GM21367 (cell line): ENCODE results near the gene DUSP10.

Experiments
- ATAC-seq: cut with Tn5 transposase; IDR thresholded peaks from one replicate; pipeline ENCODE4 v1.9.1; 2021; ENCODE audit not compliant: unreplicated experiment

The DUSP10 gene

DNA sequence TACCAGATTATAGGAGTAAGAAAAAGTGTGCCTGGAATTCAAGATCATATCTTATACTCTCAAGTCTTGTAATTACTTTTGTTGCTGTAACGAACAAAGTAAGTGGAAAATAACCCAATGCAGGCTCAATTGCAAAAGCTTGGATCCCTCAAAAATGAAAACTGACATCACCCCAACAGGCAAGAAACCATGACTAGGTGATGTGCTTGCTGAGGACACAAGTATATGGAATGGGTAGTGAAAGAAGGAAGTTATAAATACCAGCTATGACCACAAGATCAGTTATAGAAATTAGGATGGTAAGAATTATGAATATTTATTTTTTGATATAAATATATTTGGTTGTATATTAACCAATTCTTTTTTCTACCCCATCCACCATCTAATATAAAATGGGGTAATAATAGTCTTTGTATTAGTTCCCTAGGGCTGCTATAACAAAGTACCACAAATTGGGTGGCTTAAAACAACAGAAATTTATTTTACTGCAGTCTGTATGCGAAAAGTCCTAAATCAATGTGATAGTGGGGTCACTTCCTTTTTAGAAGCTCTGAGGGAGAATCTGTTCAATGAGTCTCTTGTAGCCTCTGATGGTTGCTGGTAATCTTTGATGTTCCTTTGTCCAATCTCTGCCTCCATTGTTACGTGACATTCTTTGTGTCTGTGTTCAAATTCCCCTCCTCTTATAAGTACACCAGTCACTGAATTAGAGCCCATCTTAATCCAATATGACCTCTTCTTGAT lies 45.0 kb downstream of the DUSP10 start:
- no peak for ATAC-seq

DNA sequence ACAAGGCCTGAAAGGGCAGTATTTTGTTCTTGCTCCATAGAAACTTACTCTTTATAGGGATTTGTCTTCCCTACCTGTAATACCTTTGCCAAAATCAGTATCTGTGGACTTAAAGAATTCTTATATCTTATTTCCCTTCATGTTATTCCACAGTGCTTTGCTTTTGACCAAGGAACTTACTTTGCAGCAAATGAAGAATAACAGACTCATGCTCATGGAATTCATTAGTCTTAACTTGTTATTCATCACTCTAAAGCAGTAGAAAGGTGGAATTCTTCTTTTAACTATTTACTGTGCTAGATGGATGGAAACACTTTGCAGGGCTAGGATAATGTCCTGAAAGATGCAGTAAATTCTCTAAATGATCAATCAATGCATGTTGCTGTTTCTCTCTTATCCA lies 45.9 kb downstream of the DUSP10 start:
- ATAC-seq = no peak

DNA sequence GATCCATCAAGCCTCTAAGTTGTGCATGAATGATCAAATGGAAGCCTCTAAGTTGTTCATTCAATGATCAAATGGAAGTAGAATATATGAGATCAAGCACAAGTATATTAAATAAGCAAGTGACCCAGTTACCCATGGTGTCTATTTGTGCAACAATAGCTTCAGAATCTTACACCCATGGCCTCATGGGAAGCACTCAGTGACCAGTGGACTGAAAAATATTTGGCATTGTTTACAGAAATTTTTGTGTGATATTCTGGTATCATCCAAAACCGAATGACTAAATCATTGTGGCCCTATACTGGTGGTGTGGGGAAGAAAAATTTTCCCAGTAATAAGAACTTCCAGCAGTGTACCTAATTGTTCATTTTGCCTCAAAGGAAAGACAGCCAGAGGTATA lies 46.6 kb downstream of the DUSP10 start:
- no peak for ATAC-seq

DNA sequence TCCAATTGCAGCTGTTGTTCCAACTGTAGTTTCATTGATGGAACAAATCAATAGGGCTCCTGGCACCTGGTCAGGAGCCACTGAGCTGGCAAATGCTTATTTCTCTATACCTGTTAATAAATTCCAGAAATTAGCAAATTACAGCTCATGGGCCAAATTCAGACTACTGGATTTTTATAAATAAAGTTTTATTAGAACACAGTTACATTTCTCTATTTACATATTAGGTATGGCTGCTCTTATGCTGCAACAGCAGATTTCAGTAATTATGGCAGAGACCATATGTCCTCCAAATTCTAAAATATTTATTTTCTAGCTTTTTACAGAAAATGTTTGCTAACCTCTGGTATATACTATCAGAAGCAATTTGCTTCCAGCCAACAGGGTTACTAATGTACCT lies 47.8 kb downstream of the DUSP10 start:
- no peak for ATAC-seq

DNA sequence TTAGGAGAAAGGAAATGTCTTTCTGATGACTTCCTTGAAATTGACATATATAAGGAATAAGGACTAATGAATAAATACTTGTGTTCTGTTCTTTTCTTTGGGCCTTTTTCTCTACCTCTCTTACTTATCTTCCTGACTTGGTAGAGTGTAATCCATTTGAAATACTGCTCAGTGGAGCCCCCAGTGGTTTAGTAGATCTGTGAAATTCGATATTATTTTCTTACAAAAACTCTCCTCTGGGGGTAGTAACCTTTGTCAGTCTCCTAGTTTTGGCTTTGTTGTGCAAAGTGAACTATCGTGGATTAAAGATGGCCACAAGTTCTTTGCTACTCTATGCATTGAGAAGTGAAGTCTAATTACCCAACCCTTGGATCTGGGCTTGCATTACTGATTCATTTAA lies 48.8 kb downstream of the DUSP10 start:
- no peak for ATAC-seq

DNA sequence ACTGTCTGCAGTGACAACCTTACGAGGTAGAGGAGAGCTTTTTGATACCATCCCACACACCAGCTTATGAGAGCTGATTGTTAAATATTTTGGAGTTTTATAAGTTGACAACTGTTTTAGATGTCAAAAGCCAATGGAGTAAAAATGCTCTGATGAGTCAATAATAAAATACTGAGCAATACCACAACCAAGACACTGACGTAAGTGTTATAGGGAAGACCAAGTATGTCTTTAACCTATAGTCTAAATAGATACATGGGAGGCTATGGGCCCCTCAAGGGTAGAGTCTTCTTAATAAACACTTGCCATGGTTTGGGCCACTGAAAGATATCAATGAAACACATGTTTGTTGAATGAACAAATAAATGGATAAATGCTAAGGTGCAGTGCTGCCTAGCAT lies 49.2 kb downstream of the DUSP10 start:
- no peak for ATAC-seq

DNA sequence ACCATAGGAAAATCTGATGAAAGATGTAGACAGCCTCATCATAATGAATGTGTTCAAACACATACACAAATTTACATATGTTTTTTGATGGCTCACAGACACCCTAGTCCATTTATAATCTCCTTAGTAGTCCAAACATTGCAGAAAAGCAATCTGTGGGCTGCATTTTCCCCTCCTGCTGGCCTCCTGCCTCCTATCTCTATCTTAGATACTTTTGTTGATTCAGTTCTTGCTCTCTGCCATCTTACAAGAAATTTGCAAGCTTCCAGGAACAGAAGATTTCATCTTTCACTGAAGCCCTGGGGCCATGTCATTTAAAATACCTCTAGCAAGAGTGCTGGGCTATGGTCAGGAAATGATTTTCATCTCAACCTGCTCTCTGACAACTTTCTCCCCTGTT lies 50.6 kb downstream of the DUSP10 start:
- no peak for ATAC-seq

DNA sequence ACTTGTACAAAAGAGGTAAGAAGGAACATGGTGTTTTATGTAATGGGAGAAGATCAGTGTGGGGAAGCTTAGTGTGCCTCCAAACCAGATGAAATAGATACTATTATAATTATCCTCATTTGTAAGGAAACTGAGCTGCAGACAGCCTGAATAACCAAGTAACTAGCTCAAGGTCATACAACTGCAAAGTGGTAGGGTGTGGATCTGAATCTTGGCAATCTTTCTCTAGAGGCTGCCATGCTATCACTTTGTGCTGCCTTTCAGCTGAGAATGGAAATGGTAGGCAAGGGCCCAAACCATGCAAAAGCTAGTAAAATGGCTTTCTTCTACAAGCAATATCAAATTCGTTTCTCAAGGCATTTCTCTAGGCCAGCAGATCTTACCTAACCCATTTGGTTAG lies 51.0 kb downstream of the DUSP10 start:
- no peak for ATAC-seq

DNA sequence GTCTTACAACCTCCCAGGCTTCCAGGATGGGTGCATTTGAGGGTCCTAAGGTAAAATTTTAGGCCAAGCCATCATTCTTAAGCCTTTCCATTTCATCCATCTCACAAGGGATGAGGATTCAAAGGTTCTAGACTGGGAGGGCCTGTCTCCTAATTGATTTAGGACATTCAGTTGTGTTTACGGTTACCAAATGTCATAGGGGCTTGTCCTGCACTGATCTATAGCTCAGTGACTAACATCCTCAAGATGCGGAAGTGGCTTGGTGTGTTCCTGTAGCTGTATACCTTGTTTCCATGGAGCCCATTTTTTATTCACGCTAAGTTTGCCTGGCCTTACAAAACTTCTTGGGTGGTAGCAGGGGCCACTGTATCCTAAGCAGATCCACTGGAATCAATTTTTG lies 52.8 kb downstream of the DUSP10 start:
- ATAC-seq = no peak

DNA sequence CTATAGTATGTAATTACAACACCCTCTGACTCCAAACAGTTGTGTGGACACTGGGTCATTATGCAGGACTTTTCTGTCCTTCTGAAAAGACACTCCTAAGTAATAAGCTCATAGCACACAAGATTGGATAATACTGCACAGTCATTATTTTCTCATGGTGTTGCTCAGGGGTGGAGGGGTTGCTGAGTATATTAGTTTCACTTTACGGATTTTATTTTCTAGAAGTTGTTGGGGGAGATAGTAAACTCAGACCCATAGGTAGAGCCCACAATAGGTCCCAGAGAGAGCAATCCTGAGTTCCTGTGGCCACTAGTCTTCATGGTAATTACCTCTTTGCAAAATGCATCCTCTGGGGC lies 53.4 kb downstream of the DUSP10 start:
- ATAC-seq = no peak

DNA sequence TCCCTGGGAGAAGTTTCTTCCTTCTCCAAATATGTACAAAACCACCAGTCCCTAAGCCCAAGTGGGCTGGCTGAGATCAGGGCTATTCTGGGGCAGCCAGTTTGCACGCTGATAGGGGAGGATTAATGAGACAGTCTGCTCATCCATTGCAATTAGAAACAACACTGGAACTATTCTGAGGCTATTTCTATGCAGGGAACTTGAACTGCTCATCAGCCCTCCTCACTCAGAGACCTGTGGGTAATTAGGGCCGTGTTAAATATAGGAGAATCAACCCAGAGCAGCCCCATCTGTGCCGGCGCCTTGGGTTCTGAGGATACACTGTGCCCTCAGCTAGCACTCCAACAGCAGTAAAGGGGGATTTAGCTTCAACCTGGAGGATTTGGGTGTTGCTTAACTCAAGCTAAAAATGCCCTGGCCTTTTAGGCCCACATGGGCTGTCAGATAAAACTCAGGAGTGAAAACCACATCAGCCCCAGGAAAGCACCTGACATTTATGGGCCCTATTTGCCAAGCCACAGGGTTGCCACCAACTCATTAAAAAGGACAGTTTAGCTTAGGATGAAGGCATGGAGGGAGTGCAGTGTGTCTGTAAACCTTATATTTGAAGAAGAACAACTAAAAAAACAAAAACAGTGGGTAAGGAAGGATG lies 53.9 kb downstream of the DUSP10 start:
- no peak for ATAC-seq

DNA sequence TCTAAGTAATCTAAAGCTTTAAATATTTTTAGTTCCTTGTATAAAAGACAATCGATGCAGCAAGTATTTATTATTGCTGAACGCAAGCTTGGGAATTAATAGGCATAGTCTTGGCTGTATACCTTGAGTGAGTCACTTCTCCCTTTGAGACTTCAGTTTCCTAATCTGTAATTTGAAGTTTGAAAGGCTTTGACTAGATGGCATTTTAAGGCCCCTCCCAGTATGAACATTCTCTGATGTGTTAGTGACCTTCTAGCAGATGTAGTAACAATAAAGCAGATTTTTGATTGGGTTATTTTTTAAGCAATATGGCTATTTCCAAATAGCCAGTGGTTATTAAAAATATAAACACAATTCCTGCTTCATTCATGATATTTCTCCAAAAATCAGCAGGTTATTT lies 58.2 kb downstream of the DUSP10 start:
- ATAC-seq = no peak

DNA sequence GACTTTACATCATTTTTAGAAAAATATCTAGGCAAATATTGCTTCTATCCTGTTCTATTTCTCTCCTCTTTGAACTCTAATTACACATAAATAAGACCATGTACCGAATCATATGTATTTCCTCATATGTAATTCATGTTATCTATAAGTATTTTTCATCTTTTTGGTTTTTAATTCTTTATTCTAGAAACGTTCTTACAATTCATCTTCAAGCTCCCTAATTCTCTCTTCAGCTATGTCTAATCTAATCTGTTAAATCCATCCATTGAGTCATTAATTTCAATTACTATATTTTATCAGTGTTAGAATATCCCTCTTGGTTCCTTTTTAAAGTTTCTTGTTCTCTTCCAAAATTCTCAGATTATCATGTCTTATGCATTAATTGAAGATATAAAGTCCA lies 61.8 kb downstream of the DUSP10 start:
- no peak for ATAC-seq

DNA sequence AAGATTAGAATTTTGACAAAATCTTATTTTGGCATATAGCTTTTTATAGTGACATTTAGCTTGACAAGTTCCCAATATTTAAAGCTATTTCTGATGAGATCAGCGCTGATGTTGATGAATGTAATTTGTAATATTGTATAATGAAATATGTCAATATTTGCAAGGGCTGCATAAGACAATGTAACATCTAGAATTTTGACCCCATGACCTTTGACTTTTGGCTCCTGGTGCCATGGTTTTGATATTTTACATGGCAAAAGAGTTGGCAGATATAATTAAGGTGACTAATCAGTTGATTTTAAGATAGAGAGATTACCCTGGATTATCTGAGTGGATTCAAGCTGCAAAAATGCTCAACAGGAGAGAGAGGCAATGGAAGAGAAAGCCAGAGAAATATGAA lies 63.9 kb downstream of the DUSP10 start:
- ATAC-seq = no peak

DNA sequence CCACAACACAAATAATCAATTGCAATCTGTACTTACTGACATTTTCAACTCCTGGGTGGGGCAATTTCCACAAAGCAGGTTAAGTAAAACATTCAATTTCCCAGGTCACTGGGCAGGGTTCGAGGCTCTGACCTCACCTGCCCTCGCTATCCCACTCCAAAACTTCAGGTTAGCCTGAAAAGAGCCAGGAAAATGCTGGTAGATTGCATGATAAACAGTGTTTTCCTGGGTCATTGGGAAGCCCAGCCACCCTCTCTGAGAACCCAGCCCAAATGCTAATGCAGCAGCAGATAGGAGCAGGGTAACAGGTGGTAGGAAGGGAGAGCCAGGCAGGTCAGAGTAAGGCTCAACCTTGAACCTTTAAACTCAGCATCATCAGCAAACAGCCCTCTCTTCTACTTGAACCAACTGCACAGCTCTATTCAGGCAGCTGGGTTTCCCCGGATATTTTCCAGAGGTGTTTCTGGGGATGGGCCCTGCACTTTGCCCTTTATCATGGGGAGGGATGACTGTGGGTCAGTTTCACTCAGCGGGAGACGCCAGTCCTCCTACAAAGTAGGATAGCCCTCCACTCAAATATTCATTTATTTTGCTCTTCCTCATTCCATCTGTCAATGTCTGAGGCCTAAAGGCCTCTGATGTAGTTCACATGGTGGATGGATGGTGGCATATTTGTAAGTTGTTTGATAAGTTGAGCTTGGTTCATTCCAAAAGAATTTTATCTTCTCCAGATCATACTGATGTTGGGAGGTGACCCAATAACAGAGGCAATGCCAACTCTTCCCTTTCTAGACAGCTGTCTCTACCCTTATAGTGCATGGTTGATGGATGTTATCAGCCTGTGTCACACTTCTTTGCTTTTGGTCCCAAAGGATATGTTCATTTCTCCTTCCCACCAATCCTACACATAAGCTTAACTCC lies 65.7 kb downstream of the DUSP10 start:
- ATAC-seq = no peak

DNA sequence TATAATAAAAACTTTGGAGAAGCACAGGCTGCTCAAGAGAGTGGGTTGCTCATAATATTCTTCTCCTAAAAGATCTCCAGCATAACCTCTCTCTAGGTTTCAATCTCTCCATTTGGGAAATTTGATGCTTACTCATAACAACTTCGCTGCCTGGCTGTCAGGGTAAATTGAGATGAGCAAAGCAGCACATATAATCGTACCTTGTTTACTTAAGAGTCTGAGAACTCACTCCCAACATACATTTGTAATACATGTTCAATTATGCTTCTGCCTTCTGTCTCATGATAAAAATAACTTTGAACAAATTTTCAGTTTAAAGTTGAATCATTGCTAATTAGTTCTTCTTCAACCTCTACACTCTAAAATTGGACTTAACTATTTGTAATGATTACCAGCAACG lies 68.9 kb downstream of the DUSP10 start:
- ATAC-seq = no peak

DNA sequence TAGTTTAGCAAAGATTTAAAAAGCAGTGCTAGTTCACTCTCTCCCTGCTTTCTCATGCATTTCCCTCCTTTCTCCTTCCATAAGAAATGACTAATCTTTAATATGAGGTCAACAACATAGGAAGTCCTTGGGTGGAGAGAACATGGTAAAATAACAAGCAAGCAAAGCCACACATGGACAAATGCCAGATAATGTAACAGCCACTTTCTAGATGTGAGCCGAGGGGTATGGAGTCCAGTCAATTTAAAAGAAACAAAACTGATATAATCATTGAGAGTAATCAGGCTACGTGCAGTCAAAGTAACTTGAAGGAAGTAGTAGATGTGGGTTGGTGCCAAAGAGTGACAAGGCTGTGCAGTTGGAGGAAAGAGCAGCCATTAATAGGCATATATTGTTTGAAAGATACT lies 69.6 kb downstream of the DUSP10 start:
- ATAC-seq = no peak

DNA sequence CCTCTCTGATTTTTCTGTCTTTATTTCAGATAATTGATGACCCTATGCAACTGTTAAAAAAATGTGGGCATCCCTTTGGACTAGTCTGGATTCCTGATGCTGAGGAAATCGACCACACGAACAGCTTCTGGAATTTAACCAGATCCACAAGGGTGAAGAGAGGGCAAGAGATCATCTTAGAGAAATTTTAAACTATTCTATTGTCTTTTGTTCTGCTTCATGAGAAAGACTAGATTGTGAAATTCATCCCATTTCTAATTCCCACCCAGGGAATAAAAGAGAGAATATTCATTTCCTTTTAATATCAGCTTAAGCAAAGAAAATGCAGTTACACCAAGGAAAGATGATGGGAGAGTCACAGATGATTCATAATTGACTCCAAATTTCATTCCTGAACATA lies 71.8 kb downstream of the DUSP10 start:
- ATAC-seq = no peak

DNA sequence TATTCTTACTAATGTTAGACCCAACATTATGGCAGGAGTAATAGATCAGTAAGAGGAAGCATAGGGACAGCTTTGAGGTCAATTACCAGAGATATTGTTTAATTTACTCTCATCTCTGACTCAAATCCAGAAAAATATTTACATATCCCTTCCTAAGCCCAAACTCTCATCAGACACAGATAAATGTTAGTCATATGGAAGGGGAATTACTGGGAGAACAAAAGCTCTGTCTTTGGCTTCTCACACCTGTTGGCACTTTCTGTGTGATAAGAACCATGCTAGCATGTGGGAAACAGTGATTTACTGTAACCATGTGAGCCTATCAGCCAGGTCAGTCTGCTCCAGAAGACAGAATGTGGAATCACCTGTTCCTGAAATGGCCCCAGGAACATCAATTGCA lies 72.4 kb downstream of the DUSP10 start:
- no peak for ATAC-seq

DNA sequence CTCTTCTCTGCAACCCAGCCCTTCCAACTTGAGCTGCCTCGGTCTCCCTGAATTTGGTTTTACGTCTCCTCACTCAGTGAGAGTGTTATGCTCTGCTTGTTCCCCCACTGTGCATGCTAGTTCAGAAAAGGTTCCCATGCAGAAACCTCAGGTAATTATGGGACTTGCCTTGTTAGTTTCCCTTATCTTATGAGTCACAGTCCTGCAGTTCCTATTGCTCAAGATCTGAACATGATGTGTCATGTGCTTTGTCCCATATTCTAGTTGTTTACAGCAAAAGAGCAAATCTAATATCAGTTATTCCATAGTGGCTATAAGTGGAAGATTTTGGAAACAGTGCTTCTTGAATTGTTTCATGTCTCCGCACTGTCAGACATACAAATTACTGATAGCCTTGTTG lies 74.4 kb downstream of the DUSP10 start:
- no peak for ATAC-seq

DNA sequence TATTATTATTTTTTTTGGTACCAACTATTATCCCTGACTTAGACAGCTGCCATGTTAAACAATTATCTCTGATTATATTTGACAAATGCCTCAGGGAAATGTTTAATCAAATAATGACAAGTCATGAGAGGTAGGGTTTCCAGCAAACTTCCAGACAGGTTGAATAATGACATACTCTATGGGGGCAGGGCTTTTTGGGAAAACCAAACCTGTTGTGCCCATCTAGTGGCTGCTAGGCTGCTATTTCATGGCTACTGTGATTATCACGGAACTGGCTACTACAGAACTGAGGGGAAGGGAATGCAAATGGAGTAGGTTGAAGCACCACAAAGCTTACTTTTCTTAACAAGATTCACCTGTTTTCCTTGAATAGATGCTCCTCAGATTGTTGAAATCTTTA lies 77.6 kb downstream of the DUSP10 start:
- no peak for ATAC-seq

DNA sequence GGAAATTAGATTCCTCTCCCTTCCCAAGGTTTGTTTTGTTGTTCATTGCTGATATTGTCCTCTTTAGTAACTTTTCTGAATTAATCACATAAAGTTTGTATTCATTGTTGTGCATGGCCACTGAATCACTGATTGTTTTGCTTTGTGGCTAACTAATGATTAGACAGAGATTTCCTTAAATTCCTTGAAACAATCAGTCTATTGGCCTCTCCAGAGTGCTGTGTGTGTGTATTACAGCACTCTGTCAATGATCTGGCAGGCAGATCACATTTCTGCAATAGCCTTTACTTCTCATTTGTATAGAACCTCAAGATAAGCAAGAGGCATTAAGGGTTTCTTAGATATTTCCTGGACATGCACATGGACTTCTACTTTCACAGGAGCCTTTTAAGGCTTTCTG lies 78.6 kb downstream of the DUSP10 start:
- no peak for ATAC-seq
